ENCODE measurements around the gene IL31RA. TPM values are rescaled to one million over a fixed set of nuclear protein-coding genes. Genes with fewer than 3 reads are reported as not detected.

Gene IL31RA

DNA sequence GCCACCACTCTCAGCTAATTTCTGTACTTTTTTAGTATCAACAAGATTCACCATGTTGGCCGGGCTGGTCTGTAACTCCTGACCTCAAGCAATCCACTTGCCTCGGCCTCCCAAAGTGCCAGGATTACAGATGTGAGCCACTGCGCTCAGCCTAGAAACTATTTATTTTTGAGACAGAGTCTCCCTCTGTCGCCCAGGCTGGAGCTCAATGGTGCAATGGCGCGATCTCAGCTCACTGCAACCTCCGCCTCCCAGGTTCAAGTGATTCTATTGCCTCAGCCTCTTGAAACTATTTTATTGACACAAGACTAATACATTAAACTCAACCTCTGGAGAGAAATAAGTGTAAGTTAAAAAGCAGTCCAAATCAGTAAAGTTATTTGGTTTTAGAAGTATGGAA, 109.6 kb downstream of the IL31RA start:
- Histone ChIP-seq H3K18ac (ENCODE audit: low read length) (no peak overlapping the region), H3K27ac (ENCODE audit: low read depth, low read length) (no peak overlapping the region), H2BK15ac (replicated peaks; ENCODE audit: low read depth) (no peak overlapping the region), H3K27me3 (ENCODE audit: insufficient read depth, low read length, poor library complexity) (no peaks in the 10 kb centered on the region), H2AK5ac (ENCODE audit: low read length) (no peak overlapping the region), H3K4me2 (ENCODE audit: low read length) (no peak overlapping the region), H3K4me3 (ENCODE audit: low read length) (no peak overlapping the region), H4K5ac (ENCODE audit: low read length) (no peak overlapping the region), H3K4ac (ENCODE audit: low read depth, low read length) (no peak overlapping the region), H3K79me1 (ENCODE audit: low read length) (no peaks in the 10 kb centered on the region), H3K56ac (ENCODE audit: low read length) (no peak overlapping the region), H4K8ac (ENCODE audit: low read depth, low read length) (no peak overlapping the region), H3K36me3 (ENCODE audit: control insufficient read depth, insufficient read depth, low read length) (no peaks in the 10 kb centered on the region), H2BK120ac (ENCODE audit: low read depth, low read length) (no peak overlapping the region), H2BK5ac (ENCODE audit: low read length) (no peak overlapping the region), H3K9ac (ENCODE audit: low read length) (no peak overlapping the region), H3K79me2 (ENCODE audit: control insufficient read depth, insufficient read depth, low read length) (no peaks in the 10 kb centered on the region), H3K23ac (ENCODE audit: low read length) (no peak overlapping the region), H3K4me1 (ENCODE audit: control insufficient read depth, low read depth, low read length) (no peaks in the 10 kb centered on the region)
- WGBS (ENCODE audit: extremely low coverage, insufficient coverage, low lambda C conversion rate): no CpG with 5 or more reads among the region's 7 CpGs
- no peak for DNase-seq

- H3K18ac ChIP-seq (ENCODE audit: low read length): no peak overlapping the region
- H3K56ac ChIP-seq (ENCODE audit: low read length): no peak overlapping the region
- H3K4ac ChIP-seq (ENCODE audit: low read depth, low read length): no peak overlapping the region
- H2BK120ac ChIP-seq (ENCODE audit: low read depth, low read length): no peak overlapping the region
- no peak overlapping the region for H2BK15ac ChIP-seq (replicated peaks; ENCODE audit: low read depth)
- no peak overlapping the region for H3K27ac ChIP-seq (ENCODE audit: low read depth, low read length)
- H3K79me1 ChIP-seq (ENCODE audit: low read length): no peaks in the 10 kb centered on the region
- WGBS (ENCODE audit: extremely low coverage, insufficient coverage, low lambda C conversion rate): no CpG with 5 or more reads among the region's 6 CpGs
- no peak overlapping the region for H3K9ac ChIP-seq (ENCODE audit: low read length)
- no peak overlapping the region for H3K4me3 ChIP-seq (ENCODE audit: low read length)
- H4K8ac ChIP-seq (ENCODE audit: low read depth, low read length): no peak overlapping the region
- H2BK5ac ChIP-seq (ENCODE audit: low read length): no peak overlapping the region
- H3K4me2 ChIP-seq (ENCODE audit: low read length): no peak overlapping the region
- no peaks in the 10 kb centered on the region for H3K4me1 ChIP-seq (ENCODE audit: control insufficient read depth, low read depth, low read length)
- H3K27me3 ChIP-seq (ENCODE audit: insufficient read depth, low read length, poor library complexity): no peaks in the 10 kb centered on the region
- no peak overlapping the region for H4K5ac ChIP-seq (ENCODE audit: low read length)
- no peaks in the 10 kb centered on the region for H3K79me2 ChIP-seq (ENCODE audit: control insufficient read depth, insufficient read depth, low read length)
- H3K36me3 ChIP-seq (ENCODE audit: control insufficient read depth, insufficient read depth, low read length): no peaks in the 10 kb centered on the region
- H2AK5ac ChIP-seq (ENCODE audit: low read length): no peak overlapping the region
- H3K23ac ChIP-seq (ENCODE audit: low read length): no peak overlapping the region
- no peak for DNase-seq
Measured at GRCh38 chr5:55965525-55965924, 114.4 kb downstream of the IL31RA start.

- H2BK5ac ChIP-seq (ENCODE audit: low read length): no peak overlapping the region
- H3K27me3 ChIP-seq (ENCODE audit: insufficient read depth, low read length, poor library complexity): no peaks in the 10 kb centered on the region
- H3K23ac ChIP-seq (ENCODE audit: low read length): no peak overlapping the region
- H3K9ac ChIP-seq (ENCODE audit: low read length): no peak overlapping the region
- no peaks in the 10 kb centered on the region for H3K4me1 ChIP-seq (ENCODE audit: control insufficient read depth, low read depth, low read length)
- no peak overlapping the region for H2AK5ac ChIP-seq (ENCODE audit: low read length)
- no peaks in the 10 kb centered on the region for H3K79me2 ChIP-seq (ENCODE audit: control insufficient read depth, insufficient read depth, low read length)
- no peak overlapping the region for H3K4me3 ChIP-seq (ENCODE audit: low read length)
- no peak for DNase-seq
- no peak overlapping the region for H3K56ac ChIP-seq (ENCODE audit: low read length)
- H3K18ac ChIP-seq (ENCODE audit: low read length): no peak overlapping the region
- no peak overlapping the region for H4K5ac ChIP-seq (ENCODE audit: low read length)
- H3K4me2 ChIP-seq (ENCODE audit: low read length): no peak overlapping the region
- no peaks in the 10 kb centered on the region for H3K36me3 ChIP-seq (ENCODE audit: control insufficient read depth, insufficient read depth, low read length)
- H3K4ac ChIP-seq (ENCODE audit: low read depth, low read length): no peak overlapping the region
- H3K27ac ChIP-seq (ENCODE audit: low read depth, low read length): no peak overlapping the region
- no peak overlapping the region for H2BK15ac ChIP-seq (replicated peaks; ENCODE audit: low read depth)
- no peak overlapping the region for H4K8ac ChIP-seq (ENCODE audit: low read depth, low read length)
- H2BK120ac ChIP-seq (ENCODE audit: low read depth, low read length): no peak overlapping the region
- H3K79me1 ChIP-seq (ENCODE audit: low read length): no peaks in the 10 kb centered on the region
Measured at GRCh38 chr5:55966284-55966683, 115.1 kb downstream of the IL31RA start.

DNA sequence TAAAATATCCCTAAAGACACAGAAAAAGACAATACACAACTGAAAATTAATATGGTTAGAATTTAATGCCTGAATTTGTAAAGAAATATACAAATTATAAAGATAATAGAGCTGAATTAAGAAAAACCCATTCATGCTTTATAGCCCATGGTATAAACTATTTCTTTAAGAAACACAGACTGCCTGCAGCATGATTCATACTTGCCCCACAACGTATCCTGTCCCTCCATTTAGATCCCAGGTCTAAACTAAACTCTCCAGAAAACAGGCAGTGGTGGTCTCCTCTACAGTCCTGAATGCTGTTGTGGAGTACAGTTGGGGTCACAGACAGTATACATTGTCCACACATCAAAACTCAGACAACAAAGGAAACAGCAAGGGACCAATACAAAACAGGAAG, 118.8 kb downstream of the IL31RA start:
- no peaks in the 10 kb centered on the region for H3K27me3 ChIP-seq (ENCODE audit: insufficient read depth, low read length, poor library complexity)
- H3K9ac ChIP-seq (ENCODE audit: low read length): no peak overlapping the region
- no peak overlapping the region for H3K4me3 ChIP-seq (ENCODE audit: low read length)
- H3K4me1 ChIP-seq (ENCODE audit: control insufficient read depth, low read depth, low read length): no peaks in the 10 kb centered on the region
- no peak overlapping the region for H3K18ac ChIP-seq (ENCODE audit: low read length)
- WGBS (ENCODE audit: extremely low coverage, insufficient coverage, low lambda C conversion rate): no CpG with 5 or more reads among the region's 1 CpG
- H3K23ac ChIP-seq (ENCODE audit: low read length): no peak overlapping the region
- H3K56ac ChIP-seq (ENCODE audit: low read length): no peak overlapping the region
- H3K36me3 ChIP-seq (ENCODE audit: control insufficient read depth, insufficient read depth, low read length): no peaks in the 10 kb centered on the region
- no peak overlapping the region for H3K27ac ChIP-seq (ENCODE audit: low read depth, low read length)
- H3K4me2 ChIP-seq (ENCODE audit: low read length): no peak overlapping the region
- H2BK5ac ChIP-seq (ENCODE audit: low read length): no peak overlapping the region
- no peak overlapping the region for H4K8ac ChIP-seq (ENCODE audit: low read depth, low read length)
- no peak overlapping the region for H2BK15ac ChIP-seq (replicated peaks; ENCODE audit: low read depth)
- no peak overlapping the region for H2AK5ac ChIP-seq (ENCODE audit: low read length)
- no peak overlapping the region for H3K4ac ChIP-seq (ENCODE audit: low read depth, low read length)
- no peak overlapping the region for H4K5ac ChIP-seq (ENCODE audit: low read length)
- no peak overlapping the region for H2BK120ac ChIP-seq (ENCODE audit: low read depth, low read length)
- DNase-seq: no peak
- H3K79me2 ChIP-seq (ENCODE audit: control insufficient read depth, insufficient read depth, low read length): no peaks in the 10 kb centered on the region
- H3K79me1 ChIP-seq (ENCODE audit: low read length): no peaks in the 10 kb centered on the region

Small RNA genes within 50 kb of the gene (small RNA-seq; reads per million reads assigned to genes)
- gene AC016596.1 (ENCODE audit: insufficient read depth): not detected

All from mesendoderm (in vitro differentiated cells).